Nephron (organoid): ENCODE measurements around the gene MRPL38.
A peak's percentile ranks its signal among the peaks of the same experiment; 100 is the strongest.

Experiments
- H3K27ac Mint-ChIP-seq, 3 experiments: 2 replicates each; pipeline ENCODE4 v1.8.0; 2020; ENCODE audit warnings: mixed read lengths in 3 of 3, mild to moderate bottlenecking in 2 of 3, moderate library complexity in 1 of 3
- H3K27me3 Mint-ChIP-seq: 2 replicates; pipeline ENCODE4 v1.8.0; 2021; ENCODE audit warnings: low read depth, mild to moderate bottlenecking, moderate library complexity, mixed read lengths
- H3K36me3 Mint-ChIP-seq: 2 replicates; pipeline ENCODE4 v1.8.0; 2020; ENCODE audit warnings: low read depth, mixed read lengths
- H3K4me1 Mint-ChIP-seq: 2 replicates; pipeline ENCODE4 v1.8.0; 2020; ENCODE audit warnings: mixed read lengths
- H3K4me3 Mint-ChIP-seq, 3 experiments: 2 replicates each; pipeline ENCODE4 v1.8.0; 2020; ENCODE audit warnings: mild to moderate bottlenecking in 3 of 3, mixed read lengths in 3 of 3, moderate library complexity in 2 of 3
- H3K9me3 Mint-ChIP-seq: 2 replicates; pipeline ENCODE4 v1.8.0; 2020; ENCODE audit warnings: mixed read lengths
- TF ChIP-seq, protein P1 (sequence below), 3 experiments: fragments of 200-600 bp; sonication (generic); IDR thresholded peaks; one replicate each; pipeline ENCODE4 v1.5.0; 2021; ENCODE audit warnings: antibody characterized with exemption in 3 of 3; ENCODE audit not compliant: unreplicated experiment in 3 of 3

The MRPL38 gene

DNA sequence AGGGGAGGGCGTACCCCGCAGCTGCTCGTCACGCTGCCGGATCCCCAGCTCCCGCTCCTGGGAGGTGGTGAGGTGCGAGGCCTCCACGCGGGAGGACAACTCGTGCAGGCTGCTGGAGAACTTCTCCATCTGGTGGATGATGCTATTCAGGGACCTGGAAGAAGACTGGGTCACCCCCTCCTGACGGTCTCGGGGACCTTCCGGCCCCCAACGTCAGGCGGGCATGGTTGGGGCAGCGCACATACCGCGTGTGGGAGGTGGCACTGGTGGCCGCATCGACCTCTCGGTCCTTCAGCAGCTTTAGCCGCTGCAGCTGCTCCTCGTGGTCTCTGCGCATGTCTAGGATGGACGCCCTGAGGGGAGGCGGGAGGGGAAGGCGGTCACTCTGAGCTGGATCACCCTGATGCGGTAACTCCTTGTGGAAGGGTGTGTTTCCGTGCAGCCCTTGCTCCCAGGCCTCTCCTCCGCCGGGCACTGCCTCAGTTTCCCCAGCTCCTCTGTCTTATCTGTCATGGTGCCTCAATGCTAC is 13.3 kb upstream of the MRPL38 start:
- H3K27me3 Mint-ChIP-seq = no peaks in the 10 kb centered on the region
- H3K27ac Mint-ChIP-seq = no peak overlapping the region
- H3K4me1 Mint-ChIP-seq = peaks cover 5% of the 10 kb centered on the region
- TF ChIP-seq, protein P1, sequence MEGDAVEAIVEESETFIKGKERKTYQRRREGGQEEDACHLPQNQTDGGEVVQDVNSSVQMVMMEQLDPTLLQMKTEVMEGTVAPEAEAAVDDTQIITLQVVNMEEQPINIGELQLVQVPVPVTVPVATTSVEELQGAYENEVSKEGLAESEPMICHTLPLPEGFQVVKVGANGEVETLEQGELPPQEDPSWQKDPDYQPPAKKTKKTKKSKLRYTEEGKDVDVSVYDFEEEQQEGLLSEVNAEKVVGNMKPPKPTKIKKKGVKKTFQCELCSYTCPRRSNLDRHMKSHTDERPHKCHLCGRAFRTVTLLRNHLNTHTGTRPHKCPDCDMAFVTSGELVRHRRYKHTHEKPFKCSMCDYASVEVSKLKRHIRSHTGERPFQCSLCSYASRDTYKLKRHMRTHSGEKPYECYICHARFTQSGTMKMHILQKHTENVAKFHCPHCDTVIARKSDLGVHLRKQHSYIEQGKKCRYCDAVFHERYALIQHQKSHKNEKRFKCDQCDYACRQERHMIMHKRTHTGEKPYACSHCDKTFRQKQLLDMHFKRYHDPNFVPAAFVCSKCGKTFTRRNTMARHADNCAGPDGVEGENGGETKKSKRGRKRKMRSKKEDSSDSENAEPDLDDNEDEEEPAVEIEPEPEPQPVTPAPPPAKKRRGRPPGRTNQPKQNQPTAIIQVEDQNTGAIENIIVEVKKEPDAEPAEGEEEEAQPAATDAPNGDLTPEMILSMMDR (IDR thresholded peaks at IDR 0.05; ENCODE audit: unreplicated experiment in 3 of 3) = no peak
- no peaks in the 10 kb centered on the region for H3K9me3 Mint-ChIP-seq
- H3K4me3 Mint-ChIP-seq = no peak overlapping the region
- H3K36me3 Mint-ChIP-seq = peaks cover 4% of the 10 kb centered on the region

GRCh38 chr17:75917141-75917916 is 12.6 kb upstream of the MRPL38 start:
- no peaks in the 10 kb centered on the region for H3K27me3 Mint-ChIP-seq
- H3K9me3 Mint-ChIP-seq = no peaks in the 10 kb centered on the region
- H3K4me3 Mint-ChIP-seq = no peak overlapping the region
- H3K36me3 Mint-ChIP-seq = peaks cover 4% of the 10 kb centered on the region
- TF ChIP-seq, protein P1 (IDR thresholded peaks at IDR 0.05; ENCODE audit: unreplicated experiment in 3 of 3) = no peak
- H3K4me1 Mint-ChIP-seq = peaks cover 5% of the 10 kb centered on the region
- H3K27ac Mint-ChIP-seq = peak overlapping the region in 2 of 3 experiments; percentile 6 to 74

DNA sequence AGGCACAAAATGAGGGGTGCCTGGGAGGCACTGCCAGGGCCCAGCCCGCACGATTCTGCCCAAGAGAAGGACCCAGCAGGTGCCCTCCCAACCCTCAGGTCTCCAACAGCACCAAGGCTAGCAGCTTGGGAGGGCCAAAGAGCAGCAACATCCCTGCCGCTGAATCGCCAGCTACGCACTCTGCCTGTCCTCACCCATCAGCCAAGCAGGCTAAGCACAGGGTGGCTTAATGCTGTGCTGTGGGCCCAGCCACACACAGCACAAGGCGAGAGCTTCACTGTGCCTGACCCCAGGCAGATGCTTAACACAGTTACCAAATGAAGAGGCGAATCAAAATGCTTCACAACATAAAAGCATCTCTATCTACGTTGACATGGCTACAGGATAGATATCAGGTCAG is 10.6 kb upstream of the MRPL38 start:
- no peak overlapping the region for H3K4me3 Mint-ChIP-seq
- no peaks in the 10 kb centered on the region for H3K9me3 Mint-ChIP-seq
- TF ChIP-seq, protein P1 (IDR thresholded peaks at IDR 0.05; ENCODE audit: unreplicated experiment in 3 of 3) = no peak
- H3K4me1 Mint-ChIP-seq = peaks cover 5% of the 10 kb centered on the region
- peaks cover 4% of the 10 kb centered on the region for H3K36me3 Mint-ChIP-seq
- H3K27me3 Mint-ChIP-seq = no peaks in the 10 kb centered on the region
- no peak overlapping the region for H3K27ac Mint-ChIP-seq

- H3K4me3 Mint-ChIP-seq = no peak overlapping the region
- TF ChIP-seq, protein P1 (IDR thresholded peaks at IDR 0.05; ENCODE audit: unreplicated experiment in 3 of 3) = no peak
Observed at GRCh38 chr17:75914643-75915267, 10.1 kb upstream of the MRPL38 start.

GRCh38 chr17:75913537-75914210 is 9.0 kb upstream of the MRPL38 start:
- TF ChIP-seq, protein P1 (IDR thresholded peaks at IDR 0.05; ENCODE audit: unreplicated experiment in 3 of 3) = no peak
- H3K9me3 Mint-ChIP-seq = no peaks in the 10 kb centered on the region
- no peaks in the 10 kb centered on the region for H3K27me3 Mint-ChIP-seq
- peaks cover 4% of the 10 kb centered on the region for H3K36me3 Mint-ChIP-seq
- H3K4me1 Mint-ChIP-seq = peaks cover 5% of the 10 kb centered on the region
- no peak overlapping the region for H3K4me3 Mint-ChIP-seq
- H3K27ac Mint-ChIP-seq = no peak overlapping the region

More at GRCh38 chr17:75914643-75915267, 10.1 kb upstream of the MRPL38 start:
- Mint-ChIP-seq H3K9me3 (no peaks in the 10 kb centered on the region), H3K36me3 (peaks cover 4% of the 10 kb centered on the region), H3K27ac (no peak overlapping the region), H3K27me3 (no peaks in the 10 kb centered on the region), H3K4me1 (peaks cover 5% of the 10 kb centered on the region)
